Measurements from ENCODE around the gene CEBPZOS. TPM values are rescaled to one million over a fixed set of nuclear protein-coding genes. Genes with fewer than 3 reads are reported as not detected.
"Not testable (repeated sequence)": the region's sequence is repeated elsewhere in the genome, so short reads cannot be mapped to it uniquely, and the experiment has no call there.

The CEBPZOS gene
- total RNA-seq, 1 donor from 2014 or later: 13.0 TPM

DNA sequence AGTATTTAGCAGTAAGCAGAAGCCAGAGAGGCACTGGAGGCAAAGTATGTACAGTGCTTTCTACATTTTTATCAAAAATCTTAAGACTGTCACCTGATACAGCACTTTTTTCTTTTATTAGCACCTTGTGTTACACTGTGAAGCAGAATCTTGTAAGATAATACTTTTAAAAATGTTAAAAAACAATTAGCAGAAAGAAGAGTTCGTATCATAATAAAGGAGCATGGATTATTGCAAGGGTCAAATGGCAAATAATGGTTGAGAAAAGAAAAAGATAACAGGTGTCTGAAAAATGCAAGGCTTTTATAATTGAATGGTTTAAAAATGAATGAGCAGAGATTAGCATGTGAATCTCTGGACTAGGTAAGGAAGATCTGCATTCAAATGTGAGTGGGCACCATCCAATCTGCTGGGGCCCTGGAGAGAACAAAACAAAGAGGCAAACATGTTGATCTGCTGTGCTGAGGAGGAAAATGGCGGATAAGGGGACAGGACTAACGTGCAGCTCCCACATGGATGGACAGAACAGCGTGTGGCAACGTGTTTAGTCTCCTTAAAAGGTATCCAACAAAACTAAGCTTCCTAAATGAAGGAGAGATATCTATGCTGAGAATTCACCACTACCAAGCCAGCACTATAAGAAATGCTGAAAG, 9.5 kb downstream of the CEBPZOS start:
- H3K36me3 ChIP-seq (ENCODE audit: control insufficient read depth in 3 of 3, insufficient read depth in 3 of 3, low read length in 3 of 3): peaks cover 27 to 66% (median 47%) of the 10 kb centered on the region in 3 donors
- H3K4me3 ChIP-seq (ENCODE audit: low read length in 3 of 3): no peak overlapping the region
- peaks cover 0 to 3% (median 0%) of the 10 kb centered on the region in 3 donors for H3K9me3 ChIP-seq (ENCODE audit: control insufficient read depth in 3 of 3, low read length in 3 of 3)
- no peaks in the 10 kb centered on the region for H3K27me3 ChIP-seq (ENCODE audit: control insufficient read depth in 3 of 3, insufficient read depth in 3 of 3, low read length in 3 of 3)
- no peaks in the 10 kb centered on the region for H3K4me1 ChIP-seq (ENCODE audit: control insufficient read depth in 3 of 3, insufficient read depth in 3 of 3, low read length in 3 of 3)
- H3K9ac ChIP-seq (ENCODE audit: low read depth in 1 of 3, low read length in 3 of 3): no peak overlapping the region
- H3K27ac ChIP-seq (ENCODE audit: low read depth, low read length): no peak overlapping the region

GRCh38 chr2:37206760-37207159, 10.5 kb downstream of the CEBPZOS start:
- not testable (repeated sequence) for H3K9me3 ChIP-seq (ENCODE audit: control insufficient read depth in 3 of 3, low read length in 3 of 3); H3K9ac ChIP-seq (ENCODE audit: low read depth in 1 of 3, low read length in 3 of 3); H3K4me3 ChIP-seq (ENCODE audit: low read length in 3 of 3); H3K27ac ChIP-seq (ENCODE audit: low read depth, low read length); H3K27me3 ChIP-seq (ENCODE audit: control insufficient read depth in 3 of 3, insufficient read depth in 3 of 3, low read length in 3 of 3); H3K4me1 ChIP-seq (ENCODE audit: control insufficient read depth in 3 of 3, insufficient read depth in 3 of 3, low read length in 3 of 3)
- peaks cover 31 to 68% (median 54%) of the 10 kb centered on the region in 3 donors for H3K36me3 ChIP-seq (ENCODE audit: control insufficient read depth in 3 of 3, insufficient read depth in 3 of 3, low read length in 3 of 3)

DNA sequence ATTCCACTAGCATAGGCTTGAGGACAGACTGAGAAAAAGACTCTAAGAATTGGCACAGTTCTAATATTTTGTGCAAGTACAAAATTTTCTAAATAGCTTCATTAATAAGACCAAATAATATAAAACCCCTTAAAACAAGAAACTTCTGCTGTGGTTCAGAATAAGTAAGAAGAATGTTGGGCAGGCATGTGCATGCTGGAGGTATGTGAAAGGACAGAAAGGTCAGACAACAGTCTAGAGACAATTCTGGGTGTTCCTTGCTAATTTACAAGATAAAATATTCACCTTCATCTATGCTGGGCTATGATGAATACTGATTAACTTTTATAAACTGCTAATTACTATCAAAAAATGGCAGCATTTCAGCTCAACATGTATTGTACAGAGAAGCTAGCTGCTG, 14.9 kb downstream of the CEBPZOS start:
- Histone ChIP-seq H3K9me3 (ENCODE audit: control insufficient read depth in 3 of 3, low read length in 3 of 3) (no peaks in the 10 kb centered on the region), H3K9ac (ENCODE audit: low read depth in 1 of 3, low read length in 3 of 3) (no peak overlapping the region), H3K4me3 (ENCODE audit: low read length in 3 of 3) (no peak overlapping the region), H3K27ac (ENCODE audit: low read depth, low read length) (no peak overlapping the region), H3K36me3 (ENCODE audit: control insufficient read depth in 3 of 3, insufficient read depth in 3 of 3, low read length in 3 of 3) (peaks cover 26 to 69% (median 68%) of the 10 kb centered on the region in 3 donors), H3K27me3 (ENCODE audit: control insufficient read depth in 3 of 3, insufficient read depth in 3 of 3, low read length in 3 of 3) (no peaks in the 10 kb centered on the region), H3K4me1 (ENCODE audit: control insufficient read depth in 3 of 3, insufficient read depth in 3 of 3, low read length in 3 of 3) (no peaks in the 10 kb centered on the region)

- Histone ChIP-seq H3K4me1 (ENCODE audit: control insufficient read depth in 3 of 3, insufficient read depth in 3 of 3, low read length in 3 of 3) (no peaks in the 10 kb centered on the region), H3K9me3 (ENCODE audit: control insufficient read depth in 3 of 3, low read length in 3 of 3) (no peaks in the 10 kb centered on the region), H3K36me3 (ENCODE audit: control insufficient read depth in 3 of 3, insufficient read depth in 3 of 3, low read length in 3 of 3) (peaks cover 30 to 68% (median 68%) of the 10 kb centered on the region in 3 donors), H3K4me3 (ENCODE audit: low read length in 3 of 3) (no peak overlapping the region), H3K27ac (ENCODE audit: low read depth, low read length) (no peak overlapping the region), H3K9ac (ENCODE audit: low read depth in 1 of 3, low read length in 3 of 3) (no peak overlapping the region), H3K27me3 (ENCODE audit: control insufficient read depth in 3 of 3, insufficient read depth in 3 of 3, low read length in 3 of 3) (no peaks in the 10 kb centered on the region)
Observed at GRCh38 chr2:37211939-37212338, 15.6 kb downstream of the CEBPZOS start.

GRCh38 chr2:37215250-37215649, 19.0 kb downstream of the CEBPZOS start:
- no peak overlapping the region for H3K27ac ChIP-seq (ENCODE audit: low read depth, low read length)
- H3K27me3 ChIP-seq (ENCODE audit: control insufficient read depth in 3 of 3, insufficient read depth in 3 of 3, low read length in 3 of 3): no peaks in the 10 kb centered on the region
- H3K36me3 ChIP-seq (ENCODE audit: control insufficient read depth in 3 of 3, insufficient read depth in 3 of 3, low read length in 3 of 3): peaks cover 27 to 63% (median 57%) of the 10 kb centered on the region in 3 donors
- no peak overlapping the region for H3K4me3 ChIP-seq (ENCODE audit: low read length in 3 of 3)
- no peak overlapping the region for H3K9ac ChIP-seq (ENCODE audit: low read depth in 1 of 3, low read length in 3 of 3)
- no peaks in the 10 kb centered on the region for H3K9me3 ChIP-seq (ENCODE audit: control insufficient read depth in 3 of 3, low read length in 3 of 3)
- no peaks in the 10 kb centered on the region for H3K4me1 ChIP-seq (ENCODE audit: control insufficient read depth in 3 of 3, insufficient read depth in 3 of 3, low read length in 3 of 3)

GRCh38 chr2:37219046-37219445, 22.8 kb downstream of the CEBPZOS start:
- Histone ChIP-seq H3K9ac (ENCODE audit: low read depth in 1 of 3, low read length in 3 of 3) (no peak overlapping the region), H3K9me3 (ENCODE audit: control insufficient read depth in 3 of 3, low read length in 3 of 3) (no peaks in the 10 kb centered on the region), H3K4me1 (ENCODE audit: control insufficient read depth in 3 of 3, insufficient read depth in 3 of 3, low read length in 3 of 3) (no peaks in the 10 kb centered on the region), H3K27ac (ENCODE audit: low read depth, low read length) (no peak overlapping the region), H3K4me3 (ENCODE audit: low read length in 3 of 3) (no peak overlapping the region), H3K27me3 (ENCODE audit: control insufficient read depth in 3 of 3, insufficient read depth in 3 of 3, low read length in 3 of 3) (no peaks in the 10 kb centered on the region), H3K36me3 (ENCODE audit: control insufficient read depth in 3 of 3, insufficient read depth in 3 of 3, low read length in 3 of 3) (peaks cover 28 to 59% (median 48%) of the 10 kb centered on the region in 3 donors)

GRCh38 chr2:37223131-37223530, 26.8 kb downstream of the CEBPZOS start:
- Histone ChIP-seq H3K9me3 (ENCODE audit: control insufficient read depth in 3 of 3, low read length in 3 of 3) (no peaks in the 10 kb centered on the region), H3K27me3 (ENCODE audit: control insufficient read depth in 3 of 3, insufficient read depth in 3 of 3, low read length in 3 of 3) (no peaks in the 10 kb centered on the region), H3K36me3 (ENCODE audit: control insufficient read depth in 3 of 3, insufficient read depth in 3 of 3, low read length in 3 of 3) (peaks cover 26 to 46% (median 46%) of the 10 kb centered on the region in 3 donors), H3K4me1 (ENCODE audit: control insufficient read depth in 3 of 3, insufficient read depth in 3 of 3, low read length in 3 of 3) (peaks cover 0 to 2% (median 0%) of the 10 kb centered on the region in 3 donors), H3K9ac (ENCODE audit: low read depth in 1 of 3, low read length in 3 of 3) (no peak overlapping the region), H3K27ac (ENCODE audit: low read depth, low read length) (no peak overlapping the region), H3K4me3 (ENCODE audit: low read length in 3 of 3) (no peak overlapping the region)

DNA sequence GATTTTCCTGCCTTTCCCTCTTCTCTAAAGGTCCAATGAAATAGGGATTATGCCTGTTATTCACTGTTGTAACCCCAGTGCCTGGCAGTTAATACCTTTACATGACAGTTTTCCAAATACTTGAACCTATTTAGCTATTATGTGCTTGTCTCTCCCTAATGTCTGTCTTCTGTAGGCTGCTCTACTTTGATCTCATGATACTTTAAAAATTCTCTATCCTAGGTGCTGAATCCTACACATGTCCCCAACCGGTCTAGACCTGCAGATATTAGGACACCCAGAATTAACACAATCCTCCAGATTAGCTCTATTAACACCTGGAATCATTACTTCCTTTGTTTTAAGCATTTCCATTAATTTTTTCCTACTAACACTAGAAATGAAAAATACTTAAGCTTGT, 27.8 kb downstream of the CEBPZOS start:
- Histone ChIP-seq H3K4me3 (ENCODE audit: low read length in 3 of 3) (no peak overlapping the region), H3K36me3 (ENCODE audit: control insufficient read depth in 3 of 3, insufficient read depth in 3 of 3, low read length in 3 of 3) (peaks cover 28 to 47% (median 45%) of the 10 kb centered on the region in 3 donors), H3K27me3 (ENCODE audit: control insufficient read depth in 3 of 3, insufficient read depth in 3 of 3, low read length in 3 of 3) (no peaks in the 10 kb centered on the region), H3K4me1 (ENCODE audit: control insufficient read depth in 3 of 3, insufficient read depth in 3 of 3, low read length in 3 of 3) (peaks cover 0 to 2% (median 0%) of the 10 kb centered on the region in 3 donors), H3K9me3 (ENCODE audit: control insufficient read depth in 3 of 3, low read length in 3 of 3) (no peaks in the 10 kb centered on the region), H3K27ac (ENCODE audit: low read depth, low read length) (no peak overlapping the region), H3K9ac (ENCODE audit: low read depth in 1 of 3, low read length in 3 of 3) (no peak overlapping the region)

DNA sequence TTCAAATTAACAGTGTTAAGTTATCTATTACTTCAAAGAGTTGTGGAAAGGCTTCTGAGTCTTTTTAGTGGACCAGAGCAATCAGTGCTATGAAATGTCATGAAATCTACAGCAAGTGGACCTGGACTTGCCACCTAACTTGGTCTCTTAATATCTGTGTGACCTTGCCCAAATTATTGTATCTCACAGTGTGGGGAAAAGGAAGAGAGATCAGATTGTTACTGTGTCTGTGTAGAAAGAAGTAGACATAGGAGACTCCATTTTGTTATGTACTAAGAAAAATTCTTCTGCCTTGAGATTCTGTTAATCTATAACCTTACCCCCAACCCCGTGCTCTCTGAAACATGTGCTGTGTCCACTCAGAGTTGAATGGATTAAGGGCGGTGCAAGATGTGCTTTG, 28.8 kb downstream of the CEBPZOS start:
- Histone ChIP-seq H3K36me3 (ENCODE audit: control insufficient read depth in 3 of 3, insufficient read depth in 3 of 3, low read length in 3 of 3) (peaks cover 26 to 42% (median 40%) of the 10 kb centered on the region in 3 donors), H3K4me1 (ENCODE audit: control insufficient read depth in 3 of 3, insufficient read depth in 3 of 3, low read length in 3 of 3) (peaks cover 6 to 11% (median 8%) of the 10 kb centered on the region in 3 donors)
- H3K27me3 ChIP-seq (ENCODE audit: control insufficient read depth in 3 of 3, insufficient read depth in 3 of 3, low read length in 3 of 3); H3K4me3 ChIP-seq (ENCODE audit: low read length in 3 of 3); H3K27ac ChIP-seq (ENCODE audit: low read depth, low read length); H3K9ac ChIP-seq (ENCODE audit: low read depth in 1 of 3, low read length in 3 of 3); H3K9me3 ChIP-seq (ENCODE audit: control insufficient read depth in 3 of 3, low read length in 3 of 3): not testable (repeated sequence)

DNA sequence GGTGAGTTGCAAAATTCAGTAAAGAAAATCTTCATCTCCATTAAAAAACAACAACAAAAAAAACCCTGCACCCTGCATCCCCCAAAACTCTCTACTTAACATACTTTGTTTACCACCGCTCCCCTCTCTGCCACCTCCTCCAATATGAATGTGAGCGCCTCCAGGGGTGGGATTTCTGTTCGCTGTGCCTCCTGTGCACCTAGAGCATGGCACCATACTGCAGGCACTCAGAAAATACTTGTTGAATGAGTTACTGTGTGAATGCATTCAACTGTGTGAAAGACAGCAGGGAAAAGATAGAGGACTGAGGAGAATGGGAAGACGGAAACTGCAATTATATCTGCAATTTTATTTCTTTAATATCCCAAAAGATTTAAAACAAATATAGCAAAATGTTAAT, 30.6 kb downstream of the CEBPZOS start:
- Histone ChIP-seq H3K4me3 (ENCODE audit: low read length in 3 of 3) (no peak overlapping the region), H3K36me3 (ENCODE audit: control insufficient read depth in 3 of 3, insufficient read depth in 3 of 3, low read length in 3 of 3) (peaks cover 17 to 28% (median 25%) of the 10 kb centered on the region in 3 donors), H3K4me1 (ENCODE audit: control insufficient read depth in 3 of 3, insufficient read depth in 3 of 3, low read length in 3 of 3) (peaks cover 8 to 18% (median 9%) of the 10 kb centered on the region in 3 donors), H3K27me3 (ENCODE audit: control insufficient read depth in 3 of 3, insufficient read depth in 3 of 3, low read length in 3 of 3) (no peaks in the 10 kb centered on the region), H3K9me3 (ENCODE audit: control insufficient read depth in 3 of 3, low read length in 3 of 3) (no peaks in the 10 kb centered on the region), H3K9ac (ENCODE audit: low read depth in 1 of 3, low read length in 3 of 3) (no peak overlapping the region), H3K27ac (ENCODE audit: low read depth, low read length) (no peak overlapping the region)

Data from skeletal muscle tissue (tissue), 4 donors.